ENCODE data around the gene COBL. TPM values are rescaled to one million over a fixed set of nuclear protein-coding genes. Genes with fewer than 3 reads are reported as not detected.

Gene COBL
- total RNA-seq, 1 experiment from 2014 or later, result 52.3 TPM

GRCh38 chr7:51077316-51077986 lies 239.2 kb downstream of the COBL start:
- H3K9me3 Mint-ChIP-seq, result no peaks in the 10 kb centered on the region; a peak in 1 of 5 replicates
- Histone ChIP-seq H4K20me1 (ENCODE audit: control insufficient read depth, insufficient read depth, insufficient read length) (no peaks in the 10 kb centered on the region), H3K23me2 (ENCODE audit: insufficient read length, low read depth, low read length, poor library complexity, severe bottlenecking) (no peaks in the 10 kb centered on the region), H3K14ac (ENCODE audit: insufficient read depth, low read length) (no peak overlapping the region), H3K27ac (ENCODE audit: insufficient read length, low read depth, low read length) (no peak overlapping the region), H2BK5ac (ENCODE audit: insufficient read length, low read length) (no peak overlapping the region), H3K18ac (ENCODE audit: insufficient read length, low read depth, low read length) (no peak overlapping the region), H3K27me3 (ENCODE audit: insufficient read depth, low read length) (no peaks in the 10 kb centered on the region), H4K8ac (replicated peaks; ENCODE audit: insufficient read length, low read depth, low read length) (no peak overlapping the region), H3K4ac (ENCODE audit: low read depth, low read length) (no peak overlapping the region), H2BK15ac (ENCODE audit: low read depth, low read length) (no peak overlapping the region), H2AK5ac (ENCODE audit: insufficient read length, low read length) (no peak overlapping the region), H2AFZ (ENCODE audit: low read length) (no peak overlapping the region), H3K79me1 (ENCODE audit: insufficient read depth, low read depth, low read length, poor library complexity, severe bottlenecking) (no peaks in the 10 kb centered on the region), H2BK20ac (ENCODE audit: low read depth, low read length, poor library complexity, severe bottlenecking) (no peak overlapping the region), H3K23ac (ENCODE audit: insufficient read length, low read depth, low read length) (no peak overlapping the region), H2BK12ac (ENCODE audit: insufficient read length, low read depth, low read length) (no peak overlapping the region), H3K9me3 (ENCODE audit: control insufficient read depth, low read depth, low read length) (no peaks in the 10 kb centered on the region), H4K91ac (ENCODE audit: insufficient read length, low read depth, low read length) (no peak overlapping the region), H3K4me2 (ENCODE audit: insufficient read depth, insufficient read length, low read length) (no peak overlapping the region), H3T11ph (ENCODE audit: low read length) (no peak overlapping the region), H4K5ac (ENCODE audit: insufficient read length, low read depth, low read length) (no peak overlapping the region), H3K9ac (ENCODE audit: extremely low read depth, insufficient read length, low read length) (no peak overlapping the region), H3K56ac (ENCODE audit: insufficient read length, low read depth, low read length) (no peak overlapping the region), H2BK120ac (ENCODE audit: low read depth, low read length, poor library complexity, severe bottlenecking) (no peak overlapping the region), H3K79me2 (ENCODE audit: insufficient read depth, low read length) (no peaks in the 10 kb centered on the region), H3K4me1 (ENCODE audit: insufficient read depth, low read length) (peaks cover 11% of the 10 kb centered on the region)
- peaks cover 35 to 37% of the 10 kb centered on the region in 2 experiments for H3K4me1 Mint-ChIP-seq
- H3K27ac Mint-ChIP-seq, result no peak overlapping the region
- H3K27me3 Mint-ChIP-seq (ENCODE audit: low read depth), result no peaks in the 10 kb centered on the region
- no peak overlapping the region for H3K4me3 Mint-ChIP-seq
- TF ChIP-seq CTCF (conservative IDR thresholded peaks at IDR 0.05), result no peak
- WGBS (ENCODE audit: extremely low coverage, insufficient read length, low lambda C conversion rate), result no CpG with 5 or more reads among the region's 3 CpGs
- DNase-seq, result no peak
- H3K36me3 Mint-ChIP-seq (ENCODE audit: insufficient read depth in 1 of 3, low read depth in 3 of 3), result peaks cover 0 to 23% (median 20%) of the 10 kb centered on the region in 3 experiments; a peak in 4 of 7 replicates

Measured in H9 (cell line).